OCI-M2 (cell line): ENCODE measurements around the gene ZNF341.

ENCODE experiments used
- DNase-seq: peaks from one replicate; lab custom pipeline; 2025; ENCODE audit not compliant: unreplicated experiment; lab: John Stamatoyannopoulos, UW

ZNF341 gene

DNA sequence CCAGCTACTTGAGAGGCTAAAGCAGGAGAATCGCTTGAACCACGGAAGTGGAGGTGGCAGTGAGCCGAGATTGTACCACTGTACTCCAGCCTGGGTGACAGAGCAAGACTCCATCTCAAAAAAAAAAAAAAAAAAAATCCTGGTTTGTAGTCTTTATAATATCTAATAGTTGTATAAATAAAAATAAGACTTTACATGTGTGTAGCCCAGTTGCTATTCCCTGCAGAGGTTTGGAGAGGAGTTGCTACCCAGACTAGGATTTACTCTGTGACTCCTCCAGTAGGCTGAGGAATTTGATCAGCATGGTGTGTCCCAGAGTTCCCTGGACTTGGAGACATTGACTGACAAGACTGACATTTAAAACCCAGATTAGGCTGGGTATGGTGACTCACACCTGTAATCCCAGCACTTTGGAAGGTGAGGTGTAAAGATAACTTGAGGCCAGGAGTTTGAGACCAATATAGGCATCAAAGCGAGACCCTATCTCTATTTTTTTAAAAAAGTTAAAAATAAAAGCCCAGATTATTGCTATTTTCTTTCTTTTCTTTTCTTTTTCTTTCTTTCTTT lies 89.6 kb downstream of the ZNF341 start:
- no peak for DNase-seq

DNA sequence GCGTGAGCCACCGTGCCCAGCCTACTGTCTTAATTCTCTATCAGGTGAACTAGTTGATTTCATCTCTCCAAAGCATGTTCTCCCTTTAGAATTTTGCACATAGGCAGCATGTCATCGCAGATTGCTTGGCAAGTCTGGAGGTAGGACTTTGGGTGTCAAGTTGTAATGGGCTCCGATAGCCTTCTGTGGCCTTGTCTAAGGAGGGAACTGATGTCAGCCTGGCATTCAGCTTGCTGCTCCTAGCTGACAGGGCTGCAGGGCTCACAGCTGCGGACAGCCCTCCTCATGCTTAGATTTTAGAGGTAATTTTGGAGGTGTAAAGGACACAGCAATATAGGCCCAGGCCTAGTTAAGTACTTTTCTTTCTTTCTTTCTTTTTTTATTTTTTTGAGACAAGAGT lies 90.6 kb downstream of the ZNF341 start:
- DNase-seq, result no peak

DNA sequence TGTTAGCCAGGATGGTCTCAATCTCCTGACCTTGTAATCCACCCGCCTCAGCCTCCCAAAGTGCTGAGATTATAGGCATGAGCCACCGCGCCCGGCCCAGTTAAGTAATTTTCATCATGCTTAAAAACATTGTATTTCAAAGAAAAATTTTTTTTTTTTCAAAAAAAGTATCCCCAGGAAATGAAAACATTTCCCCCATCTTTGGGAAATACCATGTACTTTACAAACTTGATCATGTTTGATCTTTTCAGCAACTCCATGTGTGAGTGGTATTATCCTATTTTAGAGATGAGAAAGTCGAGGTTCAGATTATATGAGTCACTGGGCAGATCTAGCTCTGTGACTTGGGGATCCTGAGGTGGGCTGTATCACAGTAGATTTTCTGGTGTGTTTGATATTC lies 91.2 kb downstream of the ZNF341 start:
- no peak for DNase-seq

DNA sequence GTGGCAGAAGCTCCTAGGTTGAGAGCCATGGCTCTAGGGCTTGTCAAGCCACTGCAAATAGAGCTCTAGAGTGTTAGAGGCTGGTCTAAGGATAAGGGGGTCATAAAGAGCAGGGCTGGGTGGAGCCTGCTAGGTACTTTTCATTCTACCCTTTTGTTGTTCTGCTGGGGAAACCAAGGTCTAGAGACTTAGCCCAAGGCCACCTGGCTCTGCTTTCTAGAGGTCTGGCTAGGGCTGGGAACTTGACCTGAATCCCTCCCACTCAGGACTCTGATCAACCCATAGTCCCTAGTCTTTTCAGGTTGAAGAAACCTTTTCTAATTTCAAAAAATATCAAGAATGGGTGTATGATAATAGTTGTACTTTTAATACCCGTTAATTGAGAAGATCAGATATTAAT lies 93.1 kb downstream of the ZNF341 start:
- no peak for DNase-seq

DNA sequence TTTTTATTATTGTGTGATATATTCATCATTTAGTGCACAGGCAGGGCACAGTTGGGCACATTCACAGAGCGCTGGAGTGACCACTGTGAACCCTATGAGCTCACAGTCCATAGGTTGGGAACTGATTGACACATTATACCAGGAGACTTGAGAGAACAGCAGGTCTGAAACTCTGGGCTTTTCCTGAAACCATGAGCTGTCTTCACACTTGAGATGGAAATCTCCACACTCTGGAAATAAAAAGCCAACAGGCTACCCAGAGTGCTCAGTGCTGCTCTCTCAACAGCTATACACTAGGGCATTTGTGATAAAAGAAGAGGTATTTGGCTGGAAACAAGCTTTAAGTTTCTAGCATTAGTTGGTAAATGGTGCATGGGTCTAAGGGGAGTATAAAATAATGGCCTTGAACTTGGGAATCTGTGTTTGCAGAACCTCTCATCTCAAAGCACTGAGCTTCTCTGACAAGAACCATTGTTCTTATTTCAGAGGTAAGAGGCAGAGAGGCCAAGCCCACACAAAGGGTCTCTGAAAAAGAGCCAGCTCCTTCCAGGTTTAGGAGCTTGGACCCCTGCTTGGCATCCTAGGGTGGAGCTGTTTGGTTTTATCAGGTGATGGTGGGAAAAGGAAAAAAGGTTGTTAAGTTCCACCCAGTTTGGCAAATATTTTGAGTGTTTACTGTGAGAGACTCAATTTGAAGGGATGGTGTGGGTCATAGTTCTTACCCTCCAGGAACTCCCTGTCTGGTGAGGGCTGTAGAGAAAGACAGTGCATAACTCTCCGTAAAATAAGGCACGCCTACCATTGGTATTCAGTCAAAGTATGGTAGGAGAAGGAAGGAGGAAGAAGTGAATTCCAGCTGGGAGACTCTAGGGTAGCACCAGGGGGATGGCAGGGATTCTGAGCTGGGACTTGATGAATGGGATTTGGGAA lies 93.8 kb downstream of the ZNF341 start:
- DNase-seq, result no peak

DNA sequence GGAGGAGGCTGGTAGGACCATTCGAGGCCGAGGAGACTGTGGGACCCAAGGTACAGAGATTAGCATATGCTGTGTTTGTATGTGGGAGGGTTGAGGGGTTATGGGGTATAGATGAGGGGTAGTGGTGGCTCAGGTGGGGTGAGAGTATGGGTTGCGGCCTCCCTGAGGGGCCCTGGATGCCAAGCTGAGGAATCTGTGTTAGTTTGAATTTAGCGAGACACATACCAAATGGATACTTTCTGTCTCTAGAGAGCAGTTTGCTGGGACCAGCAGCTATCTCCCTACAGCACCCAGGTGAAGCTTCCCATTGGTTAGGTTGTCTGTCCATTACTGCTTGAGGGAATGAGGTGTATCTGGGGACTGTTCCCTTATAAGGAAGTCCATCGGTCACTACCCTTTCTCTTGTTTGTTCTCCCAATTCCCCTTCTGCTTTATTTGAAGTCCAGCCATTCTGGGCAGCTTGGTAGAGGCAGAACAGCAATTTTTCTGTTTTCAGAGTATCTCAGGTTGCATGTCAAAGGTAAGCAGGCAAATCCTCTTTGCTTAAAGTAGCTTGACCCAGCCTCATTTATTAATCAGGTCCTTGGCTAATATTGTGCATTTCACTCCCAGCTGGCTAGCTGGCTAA lies 94.6 kb downstream of the ZNF341 start:
- no peak for DNase-seq

DNA sequence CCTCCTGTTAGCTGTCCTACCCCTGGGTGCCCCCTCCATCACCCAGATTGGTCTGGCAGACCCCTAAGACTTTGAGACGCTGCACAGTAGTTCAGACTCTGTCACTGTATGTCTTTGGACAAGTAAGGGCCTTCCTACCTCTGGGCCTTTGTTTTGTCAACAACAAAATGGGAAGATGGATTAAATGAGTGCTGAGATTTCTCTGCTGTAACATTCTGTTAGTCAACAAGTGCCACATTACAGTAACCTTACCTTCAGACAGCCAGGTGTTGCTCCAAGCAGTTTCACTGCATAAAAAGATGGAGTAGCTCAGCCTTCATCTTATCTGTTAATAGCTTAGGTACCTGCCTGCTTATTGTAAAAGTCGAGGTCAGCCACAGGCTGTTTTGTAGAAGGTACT lies 95.3 kb downstream of the ZNF341 start:
- DNase-seq, result no peak

DNA sequence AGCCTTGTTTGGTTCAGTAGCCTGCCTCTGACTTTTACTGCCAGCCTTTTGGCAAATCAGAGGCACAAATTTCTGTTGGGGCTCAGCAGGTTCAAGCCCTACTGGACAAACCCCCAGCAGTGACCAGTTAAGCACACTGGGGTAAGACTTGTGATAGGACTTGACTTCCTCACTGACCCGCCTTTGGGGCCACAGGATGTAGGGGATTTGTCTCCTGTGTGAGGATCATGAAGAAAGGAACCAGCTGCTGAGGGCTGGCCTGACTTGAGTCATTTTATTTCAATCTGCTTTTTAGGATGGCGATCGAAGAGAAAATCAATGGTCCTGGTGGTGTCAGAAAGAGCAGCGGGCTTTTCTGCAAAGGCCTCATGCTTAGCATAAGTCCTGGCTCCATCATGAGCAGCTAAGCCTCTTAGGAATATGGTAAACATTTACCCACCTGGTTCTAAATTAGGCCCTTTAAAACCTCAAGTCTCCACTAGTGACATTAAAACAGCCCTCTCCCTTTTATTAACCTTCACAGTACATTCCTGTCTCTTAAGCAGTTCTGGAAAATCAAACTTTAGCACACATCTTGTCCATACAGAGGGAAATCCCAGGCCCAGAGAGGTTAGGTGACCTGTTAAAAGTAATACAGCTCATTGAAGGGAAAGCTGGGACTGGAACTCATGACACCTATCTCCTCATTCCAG lies 96.0 kb downstream of the ZNF341 start:
- no peak for DNase-seq

DNA sequence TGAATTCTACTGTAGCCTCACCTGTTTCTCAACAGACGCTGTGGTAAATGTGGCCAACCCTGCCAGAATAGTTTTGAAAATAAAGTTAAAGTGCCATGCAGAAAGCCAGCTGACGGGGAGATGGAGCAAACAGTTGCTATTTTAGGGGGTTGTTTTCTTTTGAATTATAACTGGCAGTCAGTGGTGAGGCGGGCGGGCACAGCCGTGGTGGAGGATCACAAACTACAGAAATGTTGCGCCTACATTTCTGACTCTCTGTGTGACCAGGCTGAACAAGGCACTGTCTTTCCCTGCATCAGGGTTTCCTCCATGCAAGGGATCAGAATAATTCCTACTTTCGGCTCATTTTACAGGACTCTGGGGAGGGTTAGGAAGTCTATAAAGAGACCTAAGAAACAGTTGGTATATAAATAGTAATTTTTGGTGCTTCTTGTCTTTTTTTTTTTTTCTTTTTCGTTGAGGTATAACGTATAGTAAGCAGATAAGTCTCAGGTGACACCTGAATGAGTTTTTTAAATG lies 96.6 kb downstream of the ZNF341 start:
- DNase-seq, result no peak

DNA sequence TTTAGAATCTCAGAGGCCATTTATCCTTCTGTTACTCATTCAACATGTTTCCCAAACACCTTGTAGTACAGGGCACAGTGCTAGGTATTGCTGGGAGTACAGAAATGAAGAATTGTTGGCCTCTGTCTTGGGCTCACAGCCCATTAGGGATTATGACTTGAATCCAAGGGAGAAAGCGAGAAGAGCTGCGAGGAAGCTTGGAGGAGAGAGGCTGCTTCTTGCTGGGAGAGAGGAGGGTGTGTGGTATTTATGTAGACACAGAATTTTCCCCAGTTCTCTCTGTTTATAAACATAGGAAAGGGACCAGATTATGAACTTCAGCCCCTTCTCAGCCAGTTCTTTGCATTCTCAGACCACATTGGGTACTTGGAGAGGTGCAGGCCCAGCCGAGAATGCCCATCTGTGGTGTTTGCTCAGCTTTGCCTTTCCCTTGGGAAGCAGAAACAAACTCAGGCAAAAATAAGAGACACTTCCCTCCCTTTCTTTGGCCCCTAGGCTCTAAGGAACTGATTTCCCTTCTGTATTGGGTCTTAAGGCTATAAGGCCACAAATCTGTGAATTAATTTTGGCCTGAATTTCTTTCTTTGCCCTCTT lies 97.3 kb downstream of the ZNF341 start:
- DNase-seq, result no peak

DNA sequence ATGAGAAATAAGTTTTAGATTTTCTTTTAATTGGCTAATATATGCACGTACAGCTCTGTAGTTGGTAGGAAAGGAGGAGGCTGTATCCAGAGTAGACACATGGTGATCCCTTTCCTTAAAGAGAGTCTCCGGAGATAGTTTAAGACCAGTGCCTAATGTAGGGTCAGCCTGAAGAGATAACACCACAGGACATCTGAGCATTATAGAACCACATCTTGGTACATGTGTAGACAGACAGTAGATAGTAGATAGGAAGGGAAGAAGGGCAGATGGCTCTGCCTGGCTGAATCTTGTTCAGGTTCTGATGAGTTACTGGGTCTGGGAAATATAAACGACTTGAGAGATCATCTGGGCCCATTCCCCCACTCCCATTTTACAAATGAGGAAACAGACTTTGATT lies 97.8 kb downstream of the ZNF341 start:
- DNase-seq, result no peak

DNA sequence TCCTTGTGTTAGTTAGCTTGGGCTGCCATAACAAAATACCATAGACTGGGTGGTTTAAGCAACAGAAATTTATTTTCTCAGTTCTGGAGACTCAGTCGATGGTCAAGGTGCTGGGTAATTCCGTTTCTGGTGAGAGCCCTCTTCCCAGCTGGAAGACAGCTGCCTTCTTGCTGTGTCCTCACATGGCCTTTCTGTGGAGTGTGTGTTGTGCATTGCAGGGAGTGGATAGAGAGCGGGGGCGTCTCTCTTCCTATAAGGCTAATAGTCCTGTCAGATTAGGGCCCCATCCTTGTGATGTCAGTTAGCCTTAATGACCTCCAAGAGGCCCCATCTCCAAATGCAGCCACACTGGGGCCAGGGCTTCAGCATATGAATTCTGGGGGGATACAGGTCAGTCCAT lies 98.6 kb downstream of the ZNF341 start:
- no peak for DNase-seq

DNA sequence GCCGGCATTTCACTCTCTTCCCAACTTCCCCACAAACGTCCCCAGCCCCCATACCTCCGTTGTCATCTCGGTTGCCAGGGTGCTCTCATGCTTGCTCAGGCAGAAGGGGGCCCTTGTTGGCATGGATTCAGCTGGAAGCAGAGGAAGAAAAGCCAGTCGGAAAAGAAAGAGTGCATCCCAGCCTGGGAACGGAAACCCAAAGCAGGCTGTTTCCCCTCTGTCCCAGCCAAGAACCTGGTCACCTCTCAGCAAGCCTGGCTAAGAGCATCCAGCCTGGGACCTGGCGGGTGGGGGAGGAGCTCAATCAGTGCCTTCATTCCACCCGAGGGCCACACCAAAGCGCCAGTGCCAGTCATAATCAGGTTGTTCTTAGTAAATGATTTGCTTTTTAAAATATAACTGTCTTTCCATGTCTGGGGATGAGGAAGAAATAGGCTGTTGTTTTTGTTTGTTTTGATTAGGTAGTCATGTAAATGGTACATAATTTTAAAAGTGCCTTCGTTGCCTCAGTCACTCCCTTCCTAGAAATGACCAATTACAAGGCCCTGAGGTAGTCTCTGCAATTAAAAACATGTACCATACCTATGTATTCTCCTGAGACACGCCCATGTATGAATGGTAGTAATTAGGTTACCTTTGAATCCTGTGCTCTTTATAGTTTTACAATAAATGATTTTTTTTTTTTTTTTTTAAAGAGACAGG lies 100.5 kb downstream of the ZNF341 start:
- DNase-seq, result no peak

DNA sequence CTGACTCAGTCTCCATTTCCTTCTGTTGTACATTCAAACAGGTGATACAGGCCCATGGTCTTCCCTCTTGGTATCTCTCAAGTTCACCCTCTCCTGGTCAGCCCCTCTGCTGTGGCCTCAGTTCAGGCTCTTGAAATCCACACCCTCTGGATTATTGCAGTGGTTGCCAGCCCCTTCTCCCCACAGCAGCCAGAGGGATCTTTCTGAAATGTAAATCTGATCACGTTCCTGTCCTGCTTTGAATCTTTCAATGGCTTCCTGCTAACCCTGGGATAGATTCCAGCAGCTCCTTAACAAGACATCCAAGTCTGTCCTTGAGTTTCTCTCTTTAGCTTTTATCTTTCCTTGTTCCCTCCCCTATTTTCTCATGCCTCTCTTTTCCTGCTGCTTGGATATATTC lies 101.5 kb downstream of the ZNF341 start:
- no peak for DNase-seq

DNA sequence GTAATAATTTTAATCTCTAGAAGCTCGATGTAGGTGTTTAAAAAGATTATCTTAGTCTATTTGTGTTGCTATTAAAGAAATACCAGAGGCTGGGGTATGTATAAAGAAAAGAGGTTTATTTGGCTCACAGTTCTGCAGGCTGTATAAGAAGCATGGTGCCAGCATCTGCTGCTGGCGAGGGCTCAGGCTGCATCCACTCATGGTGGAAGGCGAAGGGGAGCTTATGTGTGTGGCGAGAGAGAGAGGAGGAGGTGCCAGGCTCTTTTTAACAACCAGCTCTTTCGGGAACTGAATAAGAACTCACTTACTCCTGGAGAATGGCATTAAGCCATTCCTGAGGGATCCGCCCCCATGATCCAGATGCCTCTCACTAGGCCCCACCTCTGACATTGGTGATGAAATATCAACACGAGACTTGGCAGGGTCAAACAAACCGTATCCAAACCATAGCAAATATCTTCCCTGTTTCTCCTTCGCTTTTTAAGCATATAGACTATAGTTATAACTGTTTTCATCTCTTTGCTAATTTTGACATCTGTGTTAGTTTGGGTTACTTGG lies 103.9 kb downstream of the ZNF341 start:
- DNase-seq, result no peak

DNA sequence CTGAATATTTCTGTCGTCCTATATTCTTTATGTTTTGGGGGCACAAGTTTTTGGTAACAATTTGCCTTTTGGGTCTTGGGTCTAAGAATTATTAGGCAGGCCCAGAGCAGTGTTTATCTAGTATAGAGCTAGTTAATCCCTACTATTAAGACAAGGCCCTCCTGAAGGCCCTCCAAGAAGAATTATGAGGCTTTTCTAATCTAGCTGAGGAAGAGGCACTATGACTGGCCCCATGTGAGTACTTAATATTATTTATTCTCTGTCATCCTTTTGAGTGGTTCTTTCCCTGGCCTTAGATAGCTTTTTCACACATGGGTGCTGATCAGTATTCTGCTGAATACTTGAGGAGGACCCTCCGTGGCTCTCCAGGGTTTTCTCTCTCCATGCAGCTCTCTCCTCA lies 104.5 kb downstream of the ZNF341 start:
- no peak for DNase-seq

DNA sequence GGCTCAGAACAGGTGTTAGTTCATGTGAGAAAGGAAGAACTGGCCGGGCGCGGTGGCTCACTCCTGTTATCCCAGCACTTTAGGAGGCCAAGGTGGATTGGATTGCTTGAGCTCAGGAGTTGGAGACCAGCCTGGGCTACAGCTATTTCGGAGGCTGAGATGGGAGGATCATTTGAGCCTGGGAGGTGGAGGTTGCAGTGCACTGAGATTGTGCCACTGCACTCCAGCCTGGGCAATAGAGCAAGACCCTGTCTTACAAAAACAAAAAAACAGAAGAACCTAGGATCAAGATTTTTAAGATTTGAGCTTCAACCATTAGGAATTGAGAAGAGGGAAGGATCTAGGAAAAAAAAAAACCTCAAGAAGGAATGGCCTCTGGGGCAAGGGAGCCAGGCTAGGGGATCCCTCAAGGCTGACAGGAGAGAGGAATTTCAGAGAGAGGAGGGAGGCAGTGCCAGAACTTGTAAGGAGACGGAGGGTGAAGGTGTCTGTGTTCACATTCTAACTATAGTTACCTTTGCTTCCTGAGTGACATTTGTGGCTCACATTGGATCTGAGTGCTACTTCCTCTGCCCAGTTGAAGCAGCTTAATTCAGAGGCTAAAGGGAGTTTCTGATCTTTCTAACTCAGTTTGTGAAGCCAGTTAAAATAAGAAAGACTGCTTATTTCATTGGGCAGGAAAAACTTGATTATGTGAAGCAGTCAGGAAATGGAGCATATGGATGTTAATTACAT lies 105.5 kb downstream of the ZNF341 start:
- no peak for DNase-seq

DNA sequence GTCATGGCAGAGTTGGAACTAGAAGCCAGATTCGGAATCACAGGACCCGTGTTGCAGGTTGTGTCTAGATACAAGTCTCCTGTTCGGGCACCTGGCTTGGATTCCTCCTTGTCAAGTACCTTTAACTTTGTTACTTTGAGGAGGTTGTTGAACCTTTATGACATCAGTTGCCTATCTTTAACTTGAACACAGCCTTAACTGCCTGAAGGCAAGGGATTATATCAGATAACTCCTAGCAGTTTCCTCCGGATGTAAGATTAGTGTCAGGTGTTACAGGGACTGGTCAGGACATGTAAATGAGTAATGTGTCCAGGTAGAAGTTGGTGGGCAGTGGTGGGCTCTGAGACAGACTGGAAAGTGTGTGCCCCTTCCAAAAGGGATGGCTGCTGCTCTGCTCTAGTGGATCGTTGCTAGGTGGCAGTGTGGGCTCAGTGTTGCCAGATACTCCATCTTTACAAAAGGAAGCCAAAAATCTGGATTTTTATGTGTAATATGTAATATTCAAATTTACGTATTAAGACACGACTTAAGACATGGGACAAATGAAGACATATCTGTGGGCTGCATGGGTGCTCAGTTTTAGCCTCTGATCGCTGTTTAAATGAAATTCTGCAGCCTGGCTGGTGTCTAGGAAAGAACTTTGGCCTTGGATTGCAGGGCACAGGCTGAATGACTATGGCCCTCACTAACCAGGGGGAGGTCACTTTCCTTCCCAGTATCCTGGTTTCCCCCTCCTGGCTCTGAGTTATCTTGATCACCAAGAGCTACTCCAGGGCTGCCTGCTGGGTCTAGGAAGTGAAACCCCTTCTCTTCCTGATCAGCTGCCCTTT lies 106.5 kb downstream of the ZNF341 start:
- DNase-seq, result no peak

DNA sequence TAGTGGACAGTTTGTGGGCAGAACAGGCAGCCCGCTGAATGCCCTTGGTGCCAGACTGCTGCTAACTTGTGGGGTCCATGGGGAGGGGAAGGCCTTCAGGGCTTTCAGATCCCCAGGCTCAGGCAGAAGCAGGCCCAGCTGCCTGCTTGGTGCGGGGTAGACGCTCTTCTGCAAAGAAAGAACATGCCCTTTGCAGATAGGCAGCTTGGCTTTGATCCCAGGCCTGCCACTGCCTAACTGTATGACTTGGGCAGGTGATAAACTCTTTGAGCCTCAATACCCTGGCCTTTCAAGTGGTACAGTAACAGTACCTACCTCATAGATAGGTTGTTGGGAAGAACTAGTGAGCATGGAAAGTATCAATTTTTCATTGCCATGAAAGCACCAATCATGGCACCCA lies 107.8 kb downstream of the ZNF341 start:
- DNase-seq, result no peak
